ENCODE data around the gene PPM1M.
A peak's percentile ranks its signal among the peaks of the same experiment; 100 is the strongest.
"Not testable (repeated sequence)": the region's sequence is repeated elsewhere in the genome, so short reads cannot be mapped to it uniquely, and the experiment has no call there.

Gene PPM1M

GRCh38 chr3:52279596-52279995, 34.0 kb downstream of the PPM1M start:
- no peak for DNase-seq

- DNase-seq = no peak
Observed at GRCh38 chr3:52280050-52280461, 34.5 kb downstream of the PPM1M start.

GRCh38 chr3:52281981-52282801, 36.6 kb downstream of the PPM1M start:
- DNase-seq = no peak

DNA sequence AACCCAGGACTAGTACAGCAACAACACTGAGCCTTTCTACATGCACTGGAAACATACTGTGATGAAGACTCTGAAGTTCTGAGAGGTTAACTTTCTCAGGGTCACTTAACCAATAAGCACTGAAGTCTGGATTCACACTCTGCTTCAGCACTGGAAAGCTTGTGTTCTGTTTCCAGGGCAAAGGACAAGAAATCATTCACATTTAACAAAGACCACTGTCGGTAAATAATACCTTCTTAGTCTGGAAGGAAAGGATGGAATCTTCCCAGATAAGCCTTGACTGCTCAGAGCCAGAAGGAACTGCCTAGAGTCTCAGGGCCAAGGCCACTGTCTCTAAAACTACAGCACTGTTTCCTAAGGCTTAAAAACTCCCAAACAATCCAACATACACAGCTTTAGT, 37.7 kb downstream of the PPM1M start:
- DNase-seq = no peak

DNA sequence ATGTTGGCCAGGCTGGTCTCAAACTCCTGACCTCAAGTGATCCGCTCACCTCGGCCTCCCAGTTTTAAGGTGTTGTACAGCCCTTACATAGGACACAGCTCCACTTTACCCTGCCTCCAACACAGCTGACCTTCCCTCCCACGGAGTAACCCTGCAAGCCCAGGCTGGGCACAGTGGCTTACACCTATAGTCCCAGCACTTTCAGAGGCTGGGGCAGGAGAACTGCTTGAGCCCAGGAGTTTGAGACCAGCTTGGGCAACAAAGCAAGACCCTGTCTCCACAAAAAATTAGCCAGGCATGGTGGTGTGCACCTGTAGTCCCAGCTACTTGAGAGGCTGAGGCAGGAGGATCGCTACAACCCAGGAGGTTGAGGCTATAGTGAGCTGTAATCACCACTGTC, 38.5 kb downstream of the PPM1M start:
- not testable (repeated sequence) for DNase-seq

DNA sequence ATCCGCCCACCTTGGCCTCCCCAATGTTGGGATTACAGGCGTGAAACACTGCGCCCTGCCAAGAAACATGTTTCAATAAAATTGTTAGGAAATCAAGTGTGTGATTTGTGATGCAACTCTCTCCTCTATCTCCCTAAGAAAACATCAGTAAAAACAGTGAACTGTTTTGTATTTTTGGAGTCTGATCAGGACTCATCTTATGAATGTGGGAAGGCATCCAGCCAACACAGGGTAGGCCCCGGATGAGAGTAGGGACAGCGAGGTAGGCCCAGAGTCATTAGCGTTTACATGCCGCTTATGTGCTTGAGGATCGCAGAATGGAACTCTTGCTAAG, 41.2 kb downstream of the PPM1M start:
- DNase-seq = no peak

DNA sequence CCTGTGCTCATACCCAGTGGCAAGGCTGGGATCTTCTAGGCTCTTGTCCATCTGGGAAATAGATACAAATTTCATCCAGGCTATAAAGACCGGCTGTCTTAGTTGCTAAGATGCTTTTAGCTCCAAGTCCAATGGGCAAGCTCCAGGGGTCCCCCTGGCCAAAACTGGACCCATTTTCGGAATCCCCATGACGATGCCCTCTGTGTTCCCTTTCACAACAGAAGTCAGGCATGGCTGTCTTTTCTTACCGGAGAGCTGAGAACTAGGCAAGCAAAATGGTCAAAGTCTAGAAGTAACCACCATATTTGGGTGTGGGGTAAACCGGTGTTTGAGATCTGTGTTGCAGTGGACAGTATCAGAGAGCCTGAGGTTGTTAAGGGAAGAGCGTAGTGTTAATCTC, 43.1 kb downstream of the PPM1M start:
- DNase-seq = no peak

- DNase-seq = no peak
Observed at GRCh38 chr3:52289338-52289746, 43.8 kb downstream of the PPM1M start.

GRCh38 chr3:52289747-52290595, 44.4 kb downstream of the PPM1M start:
- DNase-seq = no peak

- no peak for DNase-seq
Observed at GRCh38 chr3:52290596-52291507, 45.3 kb downstream of the PPM1M start.

- no peak for DNase-seq
Observed at GRCh38 chr3:52291508-52292181, 46.1 kb downstream of the PPM1M start.

DNA sequence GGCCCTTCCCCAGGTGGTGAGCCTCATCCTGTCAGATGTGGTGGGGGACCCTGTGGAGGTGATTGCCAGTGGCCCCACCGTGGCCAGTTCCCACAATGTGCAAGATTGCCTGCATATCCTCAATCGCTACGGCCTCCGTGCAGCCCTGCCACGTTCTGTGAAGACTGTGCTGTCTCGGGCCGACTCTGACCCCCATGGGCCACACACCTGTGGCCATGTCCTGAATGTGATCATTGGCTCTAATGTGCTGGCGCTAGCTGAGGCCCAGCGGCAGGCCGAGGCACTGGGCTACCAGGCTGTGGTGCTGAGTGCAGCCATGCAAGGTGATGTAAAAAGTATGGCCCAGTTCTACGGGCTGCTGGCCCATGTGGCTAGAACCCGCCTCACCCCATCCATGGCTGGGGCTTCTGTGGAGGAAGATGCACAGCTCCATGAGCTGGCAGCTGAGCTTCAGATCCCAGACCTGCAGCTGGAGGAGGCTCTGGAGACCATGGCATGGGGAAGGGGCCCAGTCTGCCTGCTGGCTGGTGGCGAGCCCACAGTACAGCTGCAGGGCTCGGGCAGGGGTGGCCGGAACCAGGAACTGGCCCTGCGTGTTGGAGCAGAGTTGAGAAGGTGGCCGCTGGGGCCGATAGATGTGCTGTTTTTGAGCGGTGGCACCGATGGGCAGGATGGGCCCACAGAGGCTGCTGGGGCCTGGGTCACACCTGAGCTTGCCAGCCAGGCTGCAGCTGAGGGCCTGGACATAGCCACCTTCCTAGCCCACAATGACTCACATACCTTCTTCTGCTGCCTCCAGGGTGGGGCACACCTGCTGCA, 46.9 kb downstream of the PPM1M start:
- no peak for DNase-seq

DNA sequence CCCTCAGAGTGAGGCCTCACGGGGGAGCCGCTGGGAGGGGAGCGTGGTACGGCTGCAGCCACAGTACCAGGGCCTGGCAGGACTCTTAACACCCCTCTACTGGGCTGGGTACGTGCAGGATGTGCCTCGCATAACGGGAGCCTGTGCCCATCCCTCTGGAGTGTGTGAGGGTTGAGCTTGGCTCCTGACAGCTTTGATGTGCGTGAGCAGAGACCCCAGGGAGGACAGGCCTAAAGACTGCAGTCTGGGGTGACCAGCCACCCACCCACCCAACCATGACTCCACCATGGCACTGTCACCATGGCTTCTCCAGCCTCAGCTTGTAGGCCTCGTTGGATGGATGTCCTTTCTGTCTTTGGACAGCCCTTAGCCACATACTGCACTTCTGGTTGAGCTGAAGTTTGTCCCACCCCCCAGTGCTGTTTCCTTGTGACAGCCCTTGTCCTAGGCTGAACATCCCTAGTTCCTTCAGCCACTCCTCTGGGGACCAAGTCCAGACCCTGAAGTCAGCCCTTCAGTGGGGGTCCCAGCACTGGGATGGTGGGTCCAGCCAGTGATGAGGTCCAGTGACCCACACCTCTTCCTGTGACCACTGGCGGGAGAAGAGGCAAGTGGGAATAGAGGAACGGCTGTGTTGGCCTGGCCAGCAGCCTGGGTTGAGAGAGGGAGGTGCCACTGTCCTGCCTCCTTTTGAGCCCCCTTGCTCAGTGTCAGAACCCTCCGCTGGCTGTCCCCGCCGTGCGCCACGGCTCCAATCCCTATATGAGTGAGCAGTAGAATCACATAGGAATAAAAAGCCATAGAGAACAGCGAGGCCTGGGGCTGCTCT, 48.1 kb downstream of the PPM1M start:
- DNase-seq = no peak

DNA sequence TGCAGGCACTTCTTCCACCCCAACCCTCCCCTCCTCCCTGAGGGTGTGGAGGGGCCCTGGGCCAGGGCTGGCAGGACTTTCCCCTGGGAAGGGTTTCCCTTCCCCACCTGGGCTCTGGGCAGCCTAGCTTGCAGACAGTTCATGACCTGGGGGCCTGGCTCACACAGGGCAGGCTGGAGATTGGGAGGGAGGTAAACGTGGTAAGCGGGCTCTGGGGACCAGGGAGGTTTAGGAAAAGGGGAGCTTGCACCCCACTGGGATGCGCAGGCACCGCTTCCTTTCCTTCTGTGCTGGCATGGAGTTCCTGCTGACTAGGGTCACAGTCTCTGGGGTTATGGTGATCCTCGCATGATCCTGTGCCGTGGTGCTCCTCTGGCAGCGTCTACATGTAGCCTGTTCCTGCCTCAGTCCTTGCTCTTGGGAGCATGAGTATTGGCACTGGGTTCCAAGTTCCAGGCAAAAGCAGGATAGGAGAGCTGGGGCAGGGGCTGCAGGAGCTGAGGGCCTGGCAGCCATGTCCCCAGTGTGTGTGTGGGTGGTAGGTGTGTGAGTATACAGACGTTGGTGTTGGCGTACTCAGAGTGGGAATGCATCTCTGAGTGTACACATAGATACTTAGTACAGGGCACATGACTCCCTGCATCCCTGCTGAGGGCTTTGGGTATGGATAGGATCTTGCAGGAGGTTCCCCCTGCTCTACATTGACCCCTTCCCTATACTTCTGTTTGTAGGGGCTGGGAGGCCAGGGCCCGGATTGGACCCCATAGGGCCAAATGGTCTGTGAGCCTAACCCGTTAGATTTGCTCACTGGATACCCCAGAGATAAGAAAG, 49.0 kb downstream of the PPM1M start:
- no peak for DNase-seq

GRCh38 chr3:52295671-52296208, 50.2 kb downstream of the PPM1M start:
- DNase-seq = no peak

- DNase-seq = peak; percentile 18
Observed at GRCh38 chr3:52297242-52298148, 51.9 kb downstream of the PPM1M start.

DNA sequence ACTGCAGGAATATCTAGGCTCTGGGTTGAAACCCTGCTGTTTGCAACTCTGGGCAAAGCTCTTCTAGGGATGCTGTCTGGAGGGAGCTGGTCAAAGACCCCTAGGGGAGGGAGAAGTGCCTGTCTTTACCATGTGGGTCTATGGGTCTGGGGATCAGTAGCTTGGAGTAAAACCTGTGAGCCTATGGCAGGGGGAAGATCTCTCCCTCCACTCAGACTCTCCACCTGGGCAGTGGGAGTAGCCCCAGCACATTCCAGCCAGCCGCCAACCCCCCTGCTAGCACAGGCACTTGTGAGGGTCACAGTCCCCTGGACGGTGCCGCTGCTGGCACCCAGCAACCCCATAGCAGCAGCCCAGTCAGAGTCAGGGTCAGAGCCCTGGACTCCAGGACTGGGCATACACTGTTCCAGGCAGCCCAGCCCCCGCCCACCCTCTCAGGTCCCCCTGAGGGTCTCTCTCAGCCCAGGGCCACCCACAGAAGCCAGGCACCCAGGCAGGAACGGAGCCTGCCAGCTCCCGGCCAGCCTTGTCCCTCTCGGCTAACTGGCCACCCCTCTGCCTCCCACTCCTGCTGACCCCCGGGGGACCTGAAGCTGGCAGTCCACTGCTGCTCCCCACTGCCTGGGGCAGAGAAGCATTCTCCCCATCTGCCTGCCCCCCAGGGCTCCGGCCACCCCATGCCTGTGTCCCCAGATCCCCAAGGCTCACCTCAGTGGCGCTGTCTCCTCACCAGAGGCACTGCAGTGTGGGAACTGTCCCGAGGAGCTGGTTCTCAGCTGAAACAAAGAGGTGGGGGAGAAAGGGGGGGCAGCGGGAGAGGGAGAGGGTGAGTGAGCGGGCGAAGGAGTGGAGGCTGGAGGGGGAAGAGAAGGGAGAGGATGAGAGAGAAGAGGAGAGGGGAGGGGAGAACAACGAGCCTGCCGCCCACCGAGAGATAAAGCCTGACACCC, 52.9 kb downstream of the PPM1M start:
- DNase-seq = no peak

All from MV-4-11 (cell line).